Ectodermal cell (in vitro differentiated cells): ENCODE measurements around the gene AP1M2.
"Not testable (repeated sequence)": the region's sequence is repeated elsewhere in the genome, so short reads cannot be mapped to it uniquely, and the experiment has no call there.

Source experiments
- H3K27ac ChIP-seq: 2 replicates; pipeline ENCODE4 v1.7.0; 2013; ENCODE audit warnings: mild to moderate bottlenecking, low read depth, low read length; ENCODE audit not compliant: insufficient read depth, poor library complexity, severe bottlenecking
- H3K27me3 ChIP-seq: 2 replicates; pipeline ENCODE4 v1.7.0; 2013; ENCODE audit warnings: mild to moderate bottlenecking, low read length; ENCODE audit not compliant: insufficient read depth, control insufficient read depth, poor library complexity, severe bottlenecking
- H3K36me3 ChIP-seq: one replicate; pipeline ENCODE4 v1.7.0; 2013; ENCODE audit warnings: low read length; ENCODE audit not compliant: control insufficient read depth, insufficient read depth
- H3K4me1 ChIP-seq: one replicate; pipeline ENCODE4 v1.7.0; 2013; ENCODE audit warnings: low read length; ENCODE audit not compliant: control insufficient read depth, insufficient read depth
- H3K4me3 ChIP-seq: 2 replicates; pipeline ENCODE4 v1.7.0; 2013; ENCODE audit warnings: low read depth, low read length, control low read depth; ENCODE audit not compliant: insufficient read depth
- H3K9me3 ChIP-seq: 2 replicates; pipeline ENCODE4 v1.7.0; 2013; ENCODE audit warnings: mild to moderate bottlenecking, low read length, moderate library complexity; ENCODE audit not compliant: control insufficient read depth
- WGBS, 2 experiments: methylation state at CpG; one replicate each; pipeline ENCODE4 v1.1.7; 2013; ENCODE audit warnings: missing lambda C conversion rate in 2 of 2; 5-methylcytosine and 5-hydroxymethylcytosine counted together

AP1M2 gene

DNA sequence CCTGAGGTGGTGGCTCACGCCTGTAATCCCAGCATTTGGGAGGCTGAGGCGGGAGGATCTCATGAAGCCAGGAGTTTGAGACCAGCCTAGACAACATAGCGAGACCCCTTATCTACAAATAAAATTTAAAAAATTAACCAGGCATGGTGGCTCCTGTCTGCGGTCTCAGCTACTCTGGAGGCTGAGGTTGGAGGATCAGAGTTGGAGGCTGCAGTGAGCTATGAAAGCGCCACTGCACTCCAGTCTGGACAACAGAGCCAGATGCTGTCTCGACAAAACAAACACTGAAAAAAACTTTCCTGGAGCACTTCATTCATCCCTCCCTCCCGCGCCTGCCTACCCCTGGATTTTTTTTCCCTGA is 44.1 kb downstream of the AP1M2 start:
- no peaks in the 10 kb centered on the region for H3K36me3 ChIP-seq
- WGBS, 2 experiments = 76 to 77% methylated on average over 8 of the region's 8 CpGs
- no peak overlapping the region for H3K27ac ChIP-seq
- no peaks in the 10 kb centered on the region for H3K27me3 ChIP-seq
- H3K4me3 ChIP-seq = peak overlapping the region; percentile 90
- H3K9me3 ChIP-seq = no peaks in the 10 kb centered on the region
- no peaks in the 10 kb centered on the region for H3K4me1 ChIP-seq

DNA sequence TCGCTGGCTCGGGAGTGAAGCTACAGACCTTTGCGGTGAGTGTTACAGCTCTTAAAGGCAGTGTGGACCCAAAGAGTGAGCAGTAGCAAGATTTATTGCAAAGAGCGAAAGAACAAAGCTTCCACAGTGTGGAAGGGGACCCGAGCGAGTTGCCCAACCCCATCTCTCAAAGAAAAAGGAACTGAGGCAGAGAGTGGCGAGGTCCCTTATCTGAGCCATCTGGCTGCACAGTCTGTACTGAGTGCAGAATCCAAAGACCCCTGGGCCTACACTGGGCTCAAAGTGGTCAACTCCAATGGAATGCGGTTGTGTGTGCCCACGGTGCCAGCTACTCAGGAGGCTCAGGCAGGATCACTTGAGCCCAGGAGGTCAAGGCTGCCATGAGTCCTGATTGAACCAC is 48.1 kb downstream of the AP1M2 start:
- not testable (repeated sequence) for H3K27me3 ChIP-seq, H3K36me3 ChIP-seq, H3K9me3 ChIP-seq, H3K4me1 ChIP-seq, H3K4me3 ChIP-seq, H3K27ac ChIP-seq
- 89% methylated on average over 9 of the region's 9 CpGs for whole genome bisulfite sequencing, 2 experiments

DNA sequence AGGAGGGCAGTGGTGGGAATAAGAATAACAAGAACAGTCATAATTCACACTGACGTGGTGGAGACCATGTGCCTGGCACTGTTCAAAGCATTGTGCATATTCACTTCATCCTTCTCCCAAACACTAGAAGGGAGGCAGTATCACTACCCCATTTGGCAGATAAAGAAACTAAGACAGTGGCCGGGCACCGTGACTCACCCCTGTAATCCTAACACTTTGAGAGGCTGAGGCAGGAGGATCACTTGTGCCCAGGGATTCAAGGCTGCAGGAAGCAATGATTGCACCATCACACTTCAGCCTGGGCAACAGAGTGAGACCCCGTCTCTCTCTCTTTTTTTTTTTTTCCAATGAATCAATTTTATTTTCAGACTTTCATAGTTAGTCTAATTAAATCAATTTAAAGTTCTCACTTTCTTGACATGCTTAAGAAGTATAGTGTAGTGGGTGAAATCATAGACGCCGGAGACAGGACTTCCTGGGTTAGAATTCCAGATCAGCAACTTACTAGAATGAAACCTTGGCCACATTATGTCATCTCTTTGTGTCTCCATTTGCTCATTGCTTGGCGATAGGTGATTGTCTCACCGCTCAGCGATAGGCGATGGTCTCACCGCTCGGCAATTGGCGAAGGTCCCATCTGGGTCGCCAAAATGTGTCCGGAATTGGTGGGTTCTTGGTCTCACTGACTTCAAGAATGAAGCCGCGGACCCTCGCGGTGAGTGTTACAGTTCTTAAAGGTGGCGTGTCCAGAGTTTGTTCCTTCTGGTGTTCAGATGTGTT is 48.7 kb downstream of the AP1M2 start:
- 85 to 88% methylated on average over 20 of the region's 20 CpGs for WGBS, 2 experiments
- no peaks in the 10 kb centered on the region for H3K9me3 ChIP-seq
- H3K4me1 ChIP-seq = no peaks in the 10 kb centered on the region
- H3K4me3 ChIP-seq = no peak overlapping the region
- no peak overlapping the region for H3K27ac ChIP-seq
- H3K27me3 ChIP-seq = no peaks in the 10 kb centered on the region
- H3K36me3 ChIP-seq = no peaks in the 10 kb centered on the region

DNA sequence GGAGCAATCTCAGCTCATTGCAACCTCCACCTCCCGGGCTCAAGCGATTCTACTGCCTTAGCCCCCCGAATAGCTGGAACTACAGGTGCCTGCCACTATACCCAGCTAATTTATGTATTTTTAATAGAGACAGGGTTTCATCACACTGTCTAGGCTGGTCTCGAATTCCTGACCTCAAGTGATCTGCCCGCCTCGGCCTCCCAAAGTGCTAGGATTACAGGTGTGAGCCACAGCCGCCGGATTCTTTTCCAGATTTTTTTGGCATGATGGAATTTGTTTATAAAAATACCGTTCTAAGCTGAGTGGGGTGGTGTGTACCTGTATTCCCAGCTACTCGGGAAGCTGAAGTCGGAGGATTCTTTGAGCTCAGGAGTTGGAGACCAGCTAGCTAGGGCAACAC is 49.4 kb downstream of the AP1M2 start:
- 87 to 88% methylated on average over 11 of the region's 11 CpGs for WGBS, 2 experiments
- Histone ChIP-seq H3K27me3 (no peaks in the 10 kb centered on the region), H3K4me1 (no peaks in the 10 kb centered on the region), H3K27ac (no peak overlapping the region), H3K4me3 (no peak overlapping the region), H3K36me3 (no peaks in the 10 kb centered on the region), H3K9me3 (no peaks in the 10 kb centered on the region)

DNA sequence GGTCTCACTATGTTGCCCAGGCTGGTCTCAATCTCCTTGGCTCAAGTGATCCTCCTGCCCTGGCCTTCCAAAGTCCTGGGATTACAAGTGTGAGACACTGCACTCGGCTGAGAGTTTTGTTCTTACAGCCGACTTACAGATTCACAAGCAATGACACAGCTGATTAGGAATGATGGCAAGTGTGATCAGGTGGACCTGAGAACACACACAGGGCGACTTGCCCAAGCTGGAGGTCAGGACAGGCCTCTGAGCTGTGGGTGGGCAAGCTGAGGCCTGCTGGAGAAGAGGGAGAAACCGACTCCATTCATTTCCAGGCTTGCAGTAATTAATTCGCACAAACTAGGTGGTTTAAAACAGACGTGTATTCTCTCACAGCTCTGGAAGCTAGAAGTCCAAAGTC is 51.5 kb downstream of the AP1M2 start:
- Histone ChIP-seq H3K27ac (no peak overlapping the region), H3K36me3 (no peaks in the 10 kb centered on the region), H3K4me1 (no peaks in the 10 kb centered on the region), H3K9me3 (no peaks in the 10 kb centered on the region), H3K4me3 (no peak overlapping the region), H3K27me3 (no peaks in the 10 kb centered on the region)
- WGBS, 2 experiments = 84 to 86% methylated on average over 6 of the region's 6 CpGs

DNA sequence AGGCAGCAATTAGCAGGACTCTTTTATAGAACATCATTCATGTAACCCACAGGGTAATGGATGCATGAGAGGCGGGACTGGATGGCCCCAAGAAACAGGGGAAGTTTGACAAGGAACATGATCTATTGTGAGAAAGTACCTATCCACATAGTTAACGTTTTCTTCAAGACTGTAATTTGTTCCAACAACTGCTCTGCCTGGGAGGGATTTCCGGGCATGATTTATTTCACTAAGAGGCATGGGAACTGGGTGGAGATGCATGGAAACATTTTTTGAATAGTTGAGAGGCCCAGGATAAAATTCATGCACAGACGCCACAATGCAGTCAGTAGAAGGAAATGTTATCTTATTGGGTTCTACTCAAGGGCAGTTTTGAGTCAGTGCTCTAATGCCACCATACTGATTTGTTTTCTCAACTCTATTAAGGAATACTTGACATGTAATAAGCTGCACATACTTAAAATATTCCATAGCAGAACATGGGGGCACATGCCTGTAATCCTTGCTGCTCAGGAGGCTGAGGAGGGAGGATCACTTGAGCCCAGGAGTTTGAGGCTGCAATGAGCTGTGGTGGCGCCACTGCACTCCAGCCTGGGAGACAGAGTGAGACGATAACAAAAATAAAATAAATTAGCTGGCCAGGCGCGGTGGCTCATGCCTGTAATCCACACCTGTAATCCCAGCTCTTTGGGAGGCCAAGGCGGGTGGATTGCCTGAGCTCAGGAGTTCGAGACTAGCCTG is 53.3 kb downstream of the AP1M2 start:
- Histone ChIP-seq H3K36me3 (no peaks in the 10 kb centered on the region), H3K4me1 (no peaks in the 10 kb centered on the region), H3K4me3 (no peak overlapping the region), H3K27ac (no peak overlapping the region), H3K9me3 (no peaks in the 10 kb centered on the region), H3K27me3 (no peaks in the 10 kb centered on the region)
- WGBS, 2 experiments = 87 to 89% methylated on average over 10 of the region's 10 CpGs

DNA sequence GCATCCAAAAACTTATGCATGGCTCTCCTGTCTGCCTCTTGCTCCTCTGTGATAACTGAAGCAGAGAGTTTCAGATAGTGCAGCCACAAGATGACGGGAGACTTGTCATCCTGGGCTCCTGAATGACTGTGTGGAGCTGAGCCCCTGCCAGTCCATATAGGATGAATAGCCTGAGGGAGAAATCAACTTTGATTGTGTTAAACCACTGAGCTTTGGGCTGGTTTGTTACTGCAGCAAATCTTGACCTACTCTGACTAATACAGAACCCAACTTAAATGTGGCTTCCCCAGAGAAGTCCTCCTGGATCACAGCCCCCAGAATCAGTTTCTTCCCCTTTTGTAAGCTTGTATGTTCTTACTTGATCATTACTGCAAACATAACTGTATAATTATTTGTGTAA is 54.7 kb downstream of the AP1M2 start:
- Histone ChIP-seq H3K27me3 (no peaks in the 10 kb centered on the region), H3K27ac (no peak overlapping the region), H3K36me3 (no peaks in the 10 kb centered on the region), H3K4me1 (no peaks in the 10 kb centered on the region), H3K4me3 (no peak overlapping the region), H3K9me3 (no peaks in the 10 kb centered on the region)
- WGBS, 2 experiments = 94% methylated on average over 1 of the region's 1 CpG

DNA sequence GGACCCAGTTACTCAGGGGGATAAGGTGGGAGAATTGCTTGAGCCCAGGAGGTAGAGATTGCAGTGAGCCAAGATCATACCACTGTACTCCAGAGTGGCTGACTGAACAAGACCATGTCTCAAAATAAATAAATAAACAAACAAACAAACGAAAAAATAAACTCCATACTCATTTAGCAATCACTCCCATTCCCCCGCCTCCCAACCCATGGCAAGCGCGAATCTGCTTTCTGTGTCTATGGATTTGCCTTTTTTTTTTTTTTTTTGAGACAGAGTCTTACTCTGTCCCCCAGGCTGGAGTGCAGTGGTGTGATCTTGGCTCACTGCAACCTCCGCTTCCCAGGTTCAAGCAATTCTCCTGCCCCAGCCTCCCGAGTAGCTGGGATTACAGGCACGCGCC is 60.2 kb downstream of the AP1M2 start:
- not testable (repeated sequence) for H3K36me3 ChIP-seq, H3K9me3 ChIP-seq, H3K27me3 ChIP-seq, H3K4me1 ChIP-seq, H3K4me3 ChIP-seq, H3K27ac ChIP-seq
- WGBS, 2 experiments = 89 to 93% methylated on average over 8 of the region's 8 CpGs

DNA sequence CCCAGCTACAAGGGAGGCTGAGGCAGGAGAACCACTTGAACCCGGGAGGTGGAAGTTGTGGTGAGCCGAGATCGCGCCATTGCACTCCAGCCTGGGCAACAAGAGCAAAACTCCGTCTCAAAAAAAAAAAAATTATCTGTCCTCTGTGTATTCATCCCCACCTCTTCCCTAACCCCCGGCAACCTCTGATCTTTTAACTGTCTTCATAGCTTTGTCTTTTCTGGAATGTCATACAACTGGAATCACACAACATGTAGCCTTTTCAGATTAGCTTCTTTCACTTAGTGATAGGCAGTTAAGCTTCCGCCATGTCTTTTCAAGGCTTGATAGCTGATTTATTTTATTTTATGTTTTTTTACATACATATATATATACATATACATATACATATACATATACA is 61.5 kb downstream of the AP1M2 start:
- Histone ChIP-seq H3K27ac (no peak overlapping the region), H3K4me3 (no peak overlapping the region), H3K27me3 (no peaks in the 10 kb centered on the region), H3K36me3 (no peaks in the 10 kb centered on the region), H3K4me1 (no peaks in the 10 kb centered on the region), H3K9me3 (no peaks in the 10 kb centered on the region)
- 90 to 94% methylated on average over 6 of the region's 7 CpGs for WGBS, 2 experiments

DNA sequence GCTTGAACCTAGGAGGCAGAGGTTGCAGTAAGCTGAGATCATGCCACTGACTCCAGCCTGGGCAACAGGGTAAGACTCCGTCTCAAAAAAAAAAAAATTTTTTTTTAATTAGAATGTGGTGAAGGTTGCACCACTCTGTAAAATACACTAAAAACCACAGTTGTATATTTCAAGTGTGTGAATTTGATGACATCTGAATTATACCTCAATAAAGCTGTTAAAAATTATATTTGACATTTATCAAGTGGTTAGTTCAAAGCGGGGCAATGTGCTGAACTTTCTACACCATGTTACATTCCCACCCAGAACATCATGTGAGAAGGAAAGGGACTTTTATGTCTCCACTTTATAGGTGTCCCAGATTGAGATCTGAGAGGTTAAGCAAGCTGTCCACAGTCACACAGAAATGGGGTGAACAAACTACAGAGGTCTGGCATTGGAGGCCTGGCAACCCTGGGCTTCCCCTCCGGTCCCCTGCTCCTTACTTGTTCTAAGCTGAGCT is 63.9 kb downstream of the AP1M2 start:
- H3K36me3 ChIP-seq = no peaks in the 10 kb centered on the region
- H3K4me1 ChIP-seq = peaks cover 6% of the 10 kb centered on the region
- H3K4me3 ChIP-seq = no peak overlapping the region
- no peaks in the 10 kb centered on the region for H3K9me3 ChIP-seq
- no peak overlapping the region for H3K27ac ChIP-seq
- peaks cover 17% of the 10 kb centered on the region for H3K27me3 ChIP-seq
- 93 to 97% methylated on average over 1 to 3 of the region's 3 CpGs for WGBS, 2 experiments
